WTC11 (cell line): ENCODE results near the gene CDRT4. TPM values are rescaled to one million over a fixed set of nuclear protein-coding genes. Genes with fewer than 3 reads are reported as not detected.

Source experiments
- ATAC-seq: fragments of 200-7000 bp; cut with Tn5 transposase; 2 replicates; pipeline ENCODE4 v1.10.0; 2021; ENCODE audit warnings: mild to moderate bottlenecking, moderate library complexity
- CTCF ChIA-PET: fragments of 300-600 bp; sonication (Branson Sonifier 250); formaldehyde crosslinking; loops from one replicate; lab custom pipeline; 2021; ENCODE audit warnings: antibody characterized with exemption; lab: Charles Lee
- POLR2A ChIA-PET: fragments of 350-600 bp; sonication (Branson Sonifier 250); formaldehyde crosslinking; loops from one replicate; lab custom pipeline; 2021; ENCODE audit warnings: antibody characterized with exemption; lab: Charles Lee
- DNase-seq: peaks from one replicate; pipeline ENCODE4 v3.0.0; 2021; ENCODE audit warnings: low spot score
- H3K27ac Mint-ChIP-seq: 2 replicates; pipeline ENCODE4 v1.8.0; 2021; ENCODE audit warnings: mixed read lengths
- H3K27me3 Mint-ChIP-seq: 2 replicates; pipeline ENCODE4 v1.8.0; 2021; ENCODE audit warnings: low read depth, mild to moderate bottlenecking, moderate library complexity, mixed read lengths
- H3K36me3 Mint-ChIP-seq: 2 replicates; pipeline ENCODE4 v1.8.0; 2021; ENCODE audit warnings: mixed read lengths
- H3K4me1 Mint-ChIP-seq: 2 replicates; pipeline ENCODE4 v1.8.0; 2022; ENCODE audit warnings: mixed read lengths
- H3K4me3 Mint-ChIP-seq: 2 replicates; pipeline ENCODE4 v1.8.0; 2021; ENCODE audit warnings: mild to moderate bottlenecking, moderate library complexity, mixed read lengths
- H3K9me3 Mint-ChIP-seq: 2 replicates; pipeline ENCODE4 v1.8.0; 2021; ENCODE audit warnings: mixed read lengths
- EMX1 ChIP-seq: fragments of 250-450 bp; sonication (Bioruptor Pico); IDR thresholded peaks from 2 replicates; pipeline ENCODE4 v1.8.0; 2021; ENCODE audit warnings: mild to moderate bottlenecking
- GTF2I ChIP-seq: fragments of 250-450 bp; sonication (Bioruptor Pico); conservative IDR thresholded peaks from 2 replicates; pipeline ENCODE4 v1.4.0; 2021; ENCODE audit warnings: mild to moderate bottlenecking
- IRF2 ChIP-seq: sonication (generic); formaldehyde crosslinking; IDR thresholded peaks from 2 replicates; pipeline ENCODE4 v1.8.0; 2022; ENCODE audit warnings: low read depth, missing genetic modification reagents, borderline replicate concordance
- OVOL2 ChIP-seq: fragments of 250-450 bp; sonication (Bioruptor Pico); IDR thresholded peaks from 2 replicates; pipeline ENCODE4 v1.9.0; 2021; ENCODE audit warnings: mild to moderate bottlenecking, borderline replicate concordance
- PRRX2 ChIP-seq: fragments of 250-450 bp; sonication (Bioruptor Pico); IDR thresholded peaks from 2 replicates; pipeline ENCODE4 v1.8.0; 2021; ENCODE audit warnings: mild to moderate bottlenecking
- TEAD1 ChIP-seq: sonication (generic); formaldehyde crosslinking; IDR thresholded peaks from 2 replicates; pipeline ENCODE4 v1.8.0; 2022; ENCODE audit warnings: mild to moderate bottlenecking, missing genetic modification reagents
- ZNF396 ChIP-seq: fragments of 250-450 bp; sonication (Bioruptor Pico); IDR thresholded peaks from 2 replicates; pipeline ENCODE4 v1.8.0; 2021; ENCODE audit warnings: mild to moderate bottlenecking, moderate library complexity, borderline replicate concordance
- total RNA-seq: library from RNA; stranded (reverse); gene quantifications from 3 replicates; pipeline ENCODE4 v1.2.3, GENCODE V29; 2021
- TF ChIP-seq, protein P1 (sequence below): sonication (generic); formaldehyde crosslinking; IDR thresholded peaks from 2 replicates; pipeline ENCODE4 v1.8.1; 2023; ENCODE audit warnings: mild to moderate bottlenecking, missing genetic modification reagents, borderline replicate concordance
- TF ChIP-seq, protein P2 (sequence below): fragments of 250-450 bp; sonication (Bioruptor Pico); IDR thresholded peaks from 2 replicates; pipeline ENCODE4 v1.9.0; 2021; ENCODE audit warnings: moderate library complexity, mild to moderate bottlenecking, inconsistent platforms, borderline replicate concordance
- TF ChIP-seq, protein P3 (sequence below): sonication (generic); formaldehyde crosslinking; IDR thresholded peaks from 2 replicates; pipeline ENCODE4 v1.8.0; 2022; ENCODE audit warnings: missing genetic modification reagents
- TF ChIP-seq, protein P4 (sequence below): sonication (generic); formaldehyde crosslinking; IDR thresholded peaks from 2 replicates; pipeline ENCODE4 v1.8.0; 2022; ENCODE audit warnings: mild to moderate bottlenecking, missing genetic modification reagents
- TF ChIP-seq, protein P5 (sequence below): sonication (generic); formaldehyde crosslinking; IDR thresholded peaks from 2 replicates; pipeline ENCODE4 v1.8.1; 2022; ENCODE audit warnings: mild to moderate bottlenecking, missing genetic modification reagents, moderate library complexity, borderline replicate concordance
- TF ChIP-seq, protein P6 (sequence below): sonication (generic); formaldehyde crosslinking; IDR thresholded peaks from 2 replicates; pipeline ENCODE4 v1.8.0; 2023; ENCODE audit warnings: missing genetic modification reagents, mild to moderate bottlenecking, borderline replicate concordance
- TF ChIP-seq, protein P7 (sequence below): sonication (generic); formaldehyde crosslinking; conservative IDR thresholded peaks from 2 replicates; pipeline ENCODE4 v1.8.1; 2022; ENCODE audit warnings: mild to moderate bottlenecking, missing genetic modification reagents

Gene CDRT4
- total RNA-seq, 1 experiment from 2014 or later = 4.9 TPM

DNA sequence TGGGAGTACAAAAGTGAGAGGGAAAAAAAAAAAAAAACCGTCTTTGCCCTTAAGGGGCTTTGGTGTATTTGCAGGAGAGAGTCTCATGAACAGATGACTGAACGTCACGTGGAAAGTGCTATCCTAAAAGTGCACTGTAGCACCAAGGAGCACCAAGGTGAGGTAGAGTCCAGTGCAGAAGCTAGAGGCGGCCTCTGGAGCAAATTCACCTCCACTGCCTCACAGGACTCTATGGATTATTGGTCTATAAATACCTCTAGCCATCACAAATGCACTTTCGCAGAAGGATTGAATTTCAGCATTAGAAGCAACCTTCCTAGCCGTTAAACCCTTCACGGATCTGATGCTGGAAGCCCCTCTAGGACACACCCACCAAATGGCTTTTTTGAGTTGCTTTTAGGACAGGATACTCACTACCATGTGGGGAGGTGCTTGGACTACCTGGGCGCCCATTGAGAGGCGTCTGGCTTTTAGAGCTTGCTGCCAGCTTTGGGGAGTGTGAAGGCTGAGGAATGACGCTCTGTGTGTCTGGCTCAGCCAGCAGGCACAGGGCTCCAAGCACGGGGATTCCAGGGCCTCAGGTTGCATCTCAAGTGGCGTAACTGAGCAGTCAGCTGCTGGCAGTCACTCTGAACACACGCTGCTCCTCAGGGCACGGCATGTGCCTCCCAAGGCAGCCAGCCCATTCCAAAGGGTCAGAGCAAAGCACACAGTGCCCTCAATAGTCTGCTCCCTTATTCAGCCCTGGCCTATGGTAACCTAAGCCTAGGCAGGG is 52.7 kb downstream of the CDRT4 start:
- H3K36me3 Mint-ChIP-seq = no peaks in the 10 kb centered on the region; the same call in 1 of the 2 replicates
- POLR2A ChIA-PET = interaction anchor here (0.6 kb wide), 1 partner anchor 75 kb away, joined by 4 read pairs; no protein-coding TSS in a partner anchor
- CTCF ChIA-PET = interaction anchor here (0.9 to 3.6 kb wide), 5 partner anchors 31 to 167 kb away, joined by 3 to 14 read pairs (median 7); no protein-coding TSS in a partner anchor
- peaks cover 3% of the 10 kb centered on the region; the same call in 1 of the 2 replicates for H3K27me3 Mint-ChIP-seq
- H3K9me3 Mint-ChIP-seq = no peaks in the 10 kb centered on the region
- H3K4me1 Mint-ChIP-seq = peaks cover 17% of the 10 kb centered on the region
- TF ChIP-seq GTF2I (CRISPR knock-in tag) (no peak), IRF2 (CRISPR knock-in tag) (no peak), ZNF396 (no peak), TEAD1 (no peak)
- TF ChIP-seq, protein P1, sequence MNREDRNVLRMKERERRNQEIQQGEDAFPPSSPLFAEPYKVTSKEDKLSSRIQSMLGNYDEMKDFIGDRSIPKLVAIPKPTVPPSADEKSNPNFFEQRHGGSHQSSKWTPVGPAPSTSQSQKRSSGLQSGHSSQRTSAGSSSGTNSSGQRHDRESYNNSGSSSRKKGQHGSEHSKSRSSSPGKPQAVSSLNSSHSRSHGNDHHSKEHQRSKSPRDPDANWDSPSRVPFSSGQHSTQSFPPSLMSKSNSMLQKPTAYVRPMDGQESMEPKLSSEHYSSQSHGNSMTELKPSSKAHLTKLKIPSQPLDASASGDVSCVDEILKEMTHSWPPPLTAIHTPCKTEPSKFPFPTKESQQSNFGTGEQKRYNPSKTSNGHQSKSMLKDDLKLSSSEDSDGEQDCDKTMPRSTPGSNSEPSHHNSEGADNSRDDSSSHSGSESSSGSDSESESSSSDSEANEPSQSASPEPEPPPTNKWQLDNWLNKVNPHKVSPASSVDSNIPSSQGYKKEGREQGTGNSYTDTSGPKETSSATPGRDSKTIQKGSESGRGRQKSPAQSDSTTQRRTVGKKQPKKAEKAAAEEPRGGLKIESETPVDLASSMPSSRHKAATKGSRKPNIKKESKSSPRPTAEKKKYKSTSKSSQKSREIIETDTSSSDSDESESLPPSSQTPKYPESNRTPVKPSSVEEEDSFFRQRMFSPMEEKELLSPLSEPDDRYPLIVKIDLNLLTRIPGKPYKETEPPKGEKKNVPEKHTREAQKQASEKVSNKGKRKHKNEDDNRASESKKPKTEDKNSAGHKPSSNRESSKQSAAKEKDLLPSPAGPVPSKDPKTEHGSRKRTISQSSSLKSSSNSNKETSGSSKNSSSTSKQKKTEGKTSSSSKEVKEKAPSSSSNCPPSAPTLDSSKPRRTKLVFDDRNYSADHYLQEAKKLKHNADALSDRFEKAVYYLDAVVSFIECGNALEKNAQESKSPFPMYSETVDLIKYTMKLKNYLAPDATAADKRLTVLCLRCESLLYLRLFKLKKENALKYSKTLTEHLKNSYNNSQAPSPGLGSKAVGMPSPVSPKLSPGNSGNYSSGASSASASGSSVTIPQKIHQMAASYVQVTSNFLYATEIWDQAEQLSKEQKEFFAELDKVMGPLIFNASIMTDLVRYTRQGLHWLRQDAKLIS (CRISPR knock-in tag) = no peak
- TF ChIP-seq, protein P2, sequence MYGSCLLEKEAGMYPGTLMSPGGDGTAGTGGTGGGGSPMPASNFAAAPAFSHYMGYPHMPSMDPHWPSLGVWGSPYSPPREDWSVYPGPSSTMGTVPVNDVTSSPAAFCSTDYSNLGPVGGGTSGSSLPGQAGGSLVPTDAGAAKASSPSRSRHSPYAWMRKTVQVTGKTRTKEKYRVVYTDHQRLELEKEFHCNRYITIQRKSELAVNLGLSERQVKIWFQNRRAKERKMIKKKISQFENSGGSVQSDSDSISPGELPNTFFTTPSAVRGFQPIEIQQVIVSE (CRISPR knock-in tag) = no peak
- TF ChIP-seq, protein P3, sequence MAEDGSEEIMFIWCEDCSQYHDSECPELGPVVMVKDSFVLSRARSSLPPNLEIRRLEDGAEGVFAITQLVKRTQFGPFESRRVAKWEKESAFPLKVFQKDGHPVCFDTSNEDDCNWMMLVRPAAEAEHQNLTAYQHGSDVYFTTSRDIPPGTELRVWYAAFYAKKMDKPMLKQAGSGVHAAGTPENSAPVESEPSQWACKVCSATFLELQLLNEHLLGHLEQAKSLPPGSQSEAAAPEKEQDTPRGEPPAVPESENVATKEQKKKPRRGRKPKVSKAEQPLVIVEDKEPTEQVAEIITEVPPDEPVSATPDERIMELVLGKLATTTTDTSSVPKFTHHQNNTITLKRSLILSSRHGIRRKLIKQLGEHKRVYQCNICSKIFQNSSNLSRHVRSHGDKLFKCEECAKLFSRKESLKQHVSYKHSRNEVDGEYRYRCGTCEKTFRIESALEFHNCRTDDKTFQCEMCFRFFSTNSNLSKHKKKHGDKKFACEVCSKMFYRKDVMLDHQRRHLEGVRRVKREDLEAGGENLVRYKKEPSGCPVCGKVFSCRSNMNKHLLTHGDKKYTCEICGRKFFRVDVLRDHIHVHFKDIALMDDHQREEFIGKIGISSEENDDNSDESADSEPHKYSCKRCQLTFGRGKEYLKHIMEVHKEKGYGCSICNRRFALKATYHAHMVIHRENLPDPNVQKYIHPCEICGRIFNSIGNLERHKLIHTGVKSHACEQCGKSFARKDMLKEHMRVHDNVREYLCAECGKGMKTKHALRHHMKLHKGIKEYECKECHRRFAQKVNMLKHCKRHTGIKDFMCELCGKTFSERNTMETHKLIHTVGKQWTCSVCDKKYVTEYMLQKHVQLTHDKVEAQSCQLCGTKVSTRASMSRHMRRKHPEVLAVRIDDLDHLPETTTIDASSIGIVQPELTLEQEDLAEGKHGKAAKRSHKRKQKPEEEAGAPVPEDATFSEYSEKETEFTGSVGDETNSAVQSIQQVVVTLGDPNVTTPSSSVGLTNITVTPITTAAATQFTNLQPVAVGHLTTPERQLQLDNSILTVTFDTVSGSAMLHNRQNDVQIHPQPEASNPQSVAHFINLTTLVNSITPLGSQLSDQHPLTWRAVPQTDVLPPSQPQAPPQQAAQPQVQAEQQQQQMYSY (CRISPR knock-in tag) = no peak
- TF ChIP-seq, all 79 proteins: peak for 0
- ATAC-seq (no peak), DNase-seq (no peak)
- Mint-ChIP-seq H3K27ac (no peak overlapping the region), H3K4me3 (no peak overlapping the region)

DNA sequence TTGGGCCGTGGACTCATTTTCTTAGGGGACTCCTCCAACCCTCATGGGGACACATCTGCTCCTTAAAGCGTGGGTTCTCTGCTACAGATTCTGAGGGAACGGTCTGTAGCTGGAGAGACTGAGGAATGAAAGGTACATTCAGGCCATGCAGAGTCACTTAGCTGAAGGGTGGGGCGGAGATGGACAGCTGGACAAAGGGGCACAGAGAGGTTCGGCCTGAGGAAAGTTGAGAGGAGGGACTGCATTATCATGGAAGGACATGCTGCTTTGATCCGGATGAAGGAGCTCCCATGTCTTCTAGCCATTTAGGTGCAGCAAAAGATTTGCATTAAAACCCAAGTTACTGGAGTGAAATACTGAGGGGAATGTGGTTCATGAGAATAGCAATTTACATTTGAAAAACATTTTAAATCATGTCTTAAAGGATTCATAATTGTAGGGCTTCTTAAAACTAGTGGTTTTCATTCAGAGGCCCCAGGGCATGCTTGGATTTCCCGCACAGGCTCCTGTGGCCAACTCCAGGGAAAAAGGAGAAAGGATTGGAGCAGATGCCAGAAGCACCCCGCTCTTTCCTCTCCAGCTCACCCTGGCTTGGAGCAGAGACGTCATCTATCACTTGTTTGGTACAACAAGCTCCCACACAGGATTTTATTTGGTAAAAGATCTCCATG is 54.2 kb downstream of the CDRT4 start:
- Mint-ChIP-seq H3K27ac (no peak overlapping the region), H3K4me1 (peaks cover 17% of the 10 kb centered on the region), H3K9me3 (no peaks in the 10 kb centered on the region), H3K36me3 (no peaks in the 10 kb centered on the region; the same call in 1 of the 2 replicates), H3K27me3 (peaks cover 3% of the 10 kb centered on the region; the same call in 1 of the 2 replicates), H3K4me3 (no peak overlapping the region)
- DNase-seq (no peak), ATAC-seq (no peak)
- POLR2A ChIA-PET = no interaction called here
- CTCF ChIA-PET = interaction anchor here (1.0 to 3.6 kb wide), 3 partner anchors 90 to 165 kb away, joined by 3 to 14 read pairs (median 9); no protein-coding TSS in a partner anchor
- TF ChIP-seq PRRX2 (CRISPR knock-in tag) (no peak), OVOL2 (CRISPR knock-in tag) (no peak), EMX1 (no peak)
- TF ChIP-seq, protein P4, sequence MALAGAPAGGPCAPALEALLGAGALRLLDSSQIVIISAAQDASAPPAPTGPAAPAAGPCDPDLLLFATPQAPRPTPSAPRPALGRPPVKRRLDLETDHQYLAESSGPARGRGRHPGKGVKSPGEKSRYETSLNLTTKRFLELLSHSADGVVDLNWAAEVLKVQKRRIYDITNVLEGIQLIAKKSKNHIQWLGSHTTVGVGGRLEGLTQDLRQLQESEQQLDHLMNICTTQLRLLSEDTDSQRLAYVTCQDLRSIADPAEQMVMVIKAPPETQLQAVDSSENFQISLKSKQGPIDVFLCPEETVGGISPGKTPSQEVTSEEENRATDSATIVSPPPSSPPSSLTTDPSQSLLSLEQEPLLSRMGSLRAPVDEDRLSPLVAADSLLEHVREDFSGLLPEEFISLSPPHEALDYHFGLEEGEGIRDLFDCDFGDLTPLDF (CRISPR knock-in tag) = no peak
- TF ChIP-seq, protein P5, sequence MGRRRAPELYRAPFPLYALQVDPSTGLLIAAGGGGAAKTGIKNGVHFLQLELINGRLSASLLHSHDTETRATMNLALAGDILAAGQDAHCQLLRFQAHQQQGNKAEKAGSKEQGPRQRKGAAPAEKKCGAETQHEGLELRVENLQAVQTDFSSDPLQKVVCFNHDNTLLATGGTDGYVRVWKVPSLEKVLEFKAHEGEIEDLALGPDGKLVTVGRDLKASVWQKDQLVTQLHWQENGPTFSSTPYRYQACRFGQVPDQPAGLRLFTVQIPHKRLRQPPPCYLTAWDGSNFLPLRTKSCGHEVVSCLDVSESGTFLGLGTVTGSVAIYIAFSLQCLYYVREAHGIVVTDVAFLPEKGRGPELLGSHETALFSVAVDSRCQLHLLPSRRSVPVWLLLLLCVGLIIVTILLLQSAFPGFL (CRISPR knock-in tag) = no peak
- TF ChIP-seq, protein P6, sequence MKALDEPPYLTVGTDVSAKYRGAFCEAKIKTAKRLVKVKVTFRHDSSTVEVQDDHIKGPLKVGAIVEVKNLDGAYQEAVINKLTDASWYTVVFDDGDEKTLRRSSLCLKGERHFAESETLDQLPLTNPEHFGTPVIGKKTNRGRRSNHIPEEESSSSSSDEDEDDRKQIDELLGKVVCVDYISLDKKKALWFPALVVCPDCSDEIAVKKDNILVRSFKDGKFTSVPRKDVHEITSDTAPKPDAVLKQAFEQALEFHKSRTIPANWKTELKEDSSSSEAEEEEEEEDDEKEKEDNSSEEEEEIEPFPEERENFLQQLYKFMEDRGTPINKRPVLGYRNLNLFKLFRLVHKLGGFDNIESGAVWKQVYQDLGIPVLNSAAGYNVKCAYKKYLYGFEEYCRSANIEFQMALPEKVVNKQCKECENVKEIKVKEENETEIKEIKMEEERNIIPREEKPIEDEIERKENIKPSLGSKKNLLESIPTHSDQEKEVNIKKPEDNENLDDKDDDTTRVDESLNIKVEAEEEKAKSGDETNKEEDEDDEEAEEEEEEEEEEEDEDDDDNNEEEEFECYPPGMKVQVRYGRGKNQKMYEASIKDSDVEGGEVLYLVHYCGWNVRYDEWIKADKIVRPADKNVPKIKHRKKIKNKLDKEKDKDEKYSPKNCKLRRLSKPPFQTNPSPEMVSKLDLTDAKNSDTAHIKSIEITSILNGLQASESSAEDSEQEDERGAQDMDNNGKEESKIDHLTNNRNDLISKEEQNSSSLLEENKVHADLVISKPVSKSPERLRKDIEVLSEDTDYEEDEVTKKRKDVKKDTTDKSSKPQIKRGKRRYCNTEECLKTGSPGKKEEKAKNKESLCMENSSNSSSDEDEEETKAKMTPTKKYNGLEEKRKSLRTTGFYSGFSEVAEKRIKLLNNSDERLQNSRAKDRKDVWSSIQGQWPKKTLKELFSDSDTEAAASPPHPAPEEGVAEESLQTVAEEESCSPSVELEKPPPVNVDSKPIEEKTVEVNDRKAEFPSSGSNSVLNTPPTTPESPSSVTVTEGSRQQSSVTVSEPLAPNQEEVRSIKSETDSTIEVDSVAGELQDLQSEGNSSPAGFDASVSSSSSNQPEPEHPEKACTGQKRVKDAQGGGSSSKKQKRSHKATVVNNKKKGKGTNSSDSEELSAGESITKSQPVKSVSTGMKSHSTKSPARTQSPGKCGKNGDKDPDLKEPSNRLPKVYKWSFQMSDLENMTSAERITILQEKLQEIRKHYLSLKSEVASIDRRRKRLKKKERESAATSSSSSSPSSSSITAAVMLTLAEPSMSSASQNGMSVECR (CRISPR knock-in tag) = no peak
- TF ChIP-seq, protein P7, sequence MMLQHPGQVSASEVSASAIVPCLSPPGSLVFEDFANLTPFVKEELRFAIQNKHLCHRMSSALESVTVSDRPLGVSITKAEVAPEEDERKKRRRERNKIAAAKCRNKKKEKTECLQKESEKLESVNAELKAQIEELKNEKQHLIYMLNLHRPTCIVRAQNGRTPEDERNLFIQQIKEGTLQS = no peak
